ENCODE measurements around the gene SLC17A6.

- TF ChIP-seq SUZ12 (IDR thresholded peaks at IDR 0.05; ENCODE audit: extremely low read depth, insufficient read depth, insufficient read length) (no peak), ZNF274 (IDR thresholded peaks at IDR 0.05; ENCODE audit: low read depth, low read length) (no peak), YY1 (IDR thresholded peaks at IDR 0.05; ENCODE audit: insufficient read depth, insufficient read length) (no peak)
Measured at GRCh38 chr11:22426915-22427314, 88.7 kb downstream of the SLC17A6 start.
